Measurements from ENCODE around the gene GPR31. TPM values are rescaled to one million over a fixed set of nuclear protein-coding genes. Genes with fewer than 3 reads are reported as not detected.
"Not testable (repeated sequence)": the region's sequence is repeated elsewhere in the genome, so short reads cannot be mapped to it uniquely, and the experiment has no call there.

The GPR31 gene, protein sequence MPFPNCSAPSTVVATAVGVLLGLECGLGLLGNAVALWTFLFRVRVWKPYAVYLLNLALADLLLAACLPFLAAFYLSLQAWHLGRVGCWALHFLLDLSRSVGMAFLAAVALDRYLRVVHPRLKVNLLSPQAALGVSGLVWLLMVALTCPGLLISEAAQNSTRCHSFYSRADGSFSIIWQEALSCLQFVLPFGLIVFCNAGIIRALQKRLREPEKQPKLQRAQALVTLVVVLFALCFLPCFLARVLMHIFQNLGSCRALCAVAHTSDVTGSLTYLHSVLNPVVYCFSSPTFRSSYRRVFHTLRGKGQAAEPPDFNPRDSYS
- not detected for total RNA-seq

- Histone ChIP-seq H3K9me3 (no peaks in the 10 kb centered on the region), H3K36me3 (no peaks in the 10 kb centered on the region), H3K27ac (no peak within 1 kb of the TSS), H3K27me3 (peaks cover 10% of the 10 kb centered on the region), H3K4me1 (no peaks in the 10 kb centered on the region), H3K4me3 (no peak within 1 kb of the TSS)
- no peak for TF ChIP-seq POLR2AphosphoS5 (IDR thresholded peaks at IDR 0.05)
- no peak for TF ChIP-seq EP300 (IDR thresholded peaks at IDR 0.05)
- TF ChIP-seq POLR2A (IDR thresholded peaks at IDR 0.05): no peak
- TF ChIP-seq CTCF (IDR thresholded peaks at IDR 0.05): no peak
- DNase-seq (ENCODE audit: low spot score in 2 of 2): no peak
- 73% methylated on average over 4 of the region's 4 CpGs for WGBS
Measured at GRCh38 chr6:167157863-167158262, at the start of gene GPR31. GPR31 (minus strand) TSS chr6:167157980; CDS start chr6:167157831, 149 bp downstream.

GRCh38 chr6:167207527-167207926 is 49.7 kb upstream of the GPR31 start:
- Histone ChIP-seq H3K36me3 (no peaks in the 10 kb centered on the region), H3K27ac (no peak overlapping the region), H3K9me3 (no peaks in the 10 kb centered on the region), H3K4me1 (no peaks in the 10 kb centered on the region), H3K27me3 (peaks cover 41% of the 10 kb centered on the region), H3K4me3 (no peak overlapping the region)
- DNase-seq (ENCODE audit: low spot score in 2 of 2): no peak
- 84% methylated on average over 7 of the region's 7 CpGs for WGBS
- TF ChIP-seq CTCF (IDR thresholded peaks at IDR 0.05) (no peak), POLR2A (IDR thresholded peaks at IDR 0.05) (no peak), POLR2AphosphoS5 (IDR thresholded peaks at IDR 0.05) (no peak), EP300 (IDR thresholded peaks at IDR 0.05) (no peak)

- H3K27ac ChIP-seq; H3K4me1 ChIP-seq; H3K36me3 ChIP-seq; H3K9me3 ChIP-seq; H3K4me3 ChIP-seq; DNase-seq (ENCODE audit: low spot score in 2 of 2): not testable (repeated sequence)
- 91% methylated on average over 4 of the region's 11 CpGs for WGBS
- peaks cover 40% of the 10 kb centered on the region for H3K27me3 ChIP-seq
Measured at GRCh38 chr6:167205316-167205715, 47.5 kb upstream of the GPR31 start.

DNA sequence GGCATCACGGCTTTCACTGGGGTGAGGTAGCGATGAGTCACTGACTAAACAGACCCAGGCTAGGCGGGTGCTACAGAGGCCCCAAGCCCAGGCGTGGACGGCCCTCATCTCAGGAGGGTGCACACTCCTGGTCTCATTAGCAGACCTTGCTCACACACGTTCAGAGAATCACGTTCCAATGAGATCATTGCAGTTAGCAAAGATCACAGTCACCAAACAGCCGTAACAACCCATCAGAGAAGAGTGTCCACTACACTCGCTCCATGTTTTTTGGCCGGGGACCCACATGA is 46.2 kb upstream of the GPR31 start:
- WGBS: 72% methylated on average over 5 of the region's 10 CpGs
- DNase-seq (ENCODE audit: low spot score in 2 of 2); H3K4me3 ChIP-seq; H3K4me1 ChIP-seq; H3K27ac ChIP-seq; H3K36me3 ChIP-seq; H3K9me3 ChIP-seq: not testable (repeated sequence)
- peaks cover 39% of the 10 kb centered on the region for H3K27me3 ChIP-seq

DNA sequence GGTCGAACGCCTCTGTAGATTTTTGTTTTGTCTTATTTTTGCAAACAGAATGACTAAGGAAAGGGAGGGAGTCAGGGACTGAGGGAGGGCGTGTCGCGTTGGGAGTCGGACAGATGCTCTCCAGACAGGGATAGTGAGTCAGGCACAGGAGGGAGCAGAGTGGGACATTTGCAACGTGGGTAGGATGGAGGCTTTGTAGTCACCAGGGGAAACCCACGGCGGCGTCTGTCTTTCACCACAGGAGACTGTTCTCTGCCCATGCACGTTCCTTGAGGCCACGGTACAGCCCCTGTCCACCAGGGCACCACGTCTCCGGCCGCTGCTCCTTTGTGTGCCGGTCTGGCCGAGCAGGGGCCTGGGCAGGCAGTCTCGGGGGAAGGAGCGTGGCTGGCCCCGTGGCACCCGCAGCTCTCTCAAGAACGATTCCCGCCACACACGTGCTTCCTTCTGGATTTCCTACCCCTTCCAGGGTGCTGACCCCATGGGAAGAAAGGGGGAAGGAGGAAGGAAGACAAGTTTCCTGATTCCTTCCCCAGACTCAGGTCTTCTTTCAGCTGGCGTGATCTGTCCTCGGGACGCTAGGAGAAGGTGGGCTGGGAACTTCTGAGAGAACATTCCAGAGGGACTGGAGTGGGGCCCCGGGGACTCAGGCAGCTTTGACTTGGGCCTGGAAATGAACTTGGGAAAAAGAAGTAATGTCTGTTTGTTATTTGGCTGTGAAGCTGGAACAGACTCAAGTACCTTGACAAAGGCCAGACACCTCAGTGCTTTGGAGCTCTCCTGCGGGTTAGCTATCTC is 45.7 kb upstream of the GPR31 start:
- H3K9me3 ChIP-seq; H3K4me1 ChIP-seq; H3K27ac ChIP-seq; H3K36me3 ChIP-seq; H3K4me3 ChIP-seq; DNase-seq (ENCODE audit: low spot score in 2 of 2): not testable (repeated sequence)
- 76% methylated on average over 22 of the region's 29 CpGs for WGBS
- H3K27me3 ChIP-seq: peaks cover 38% of the 10 kb centered on the region

GRCh38 chr6:167202613-167203012 is 44.8 kb upstream of the GPR31 start:
- not testable (repeated sequence) for H3K36me3 ChIP-seq; DNase-seq (ENCODE audit: low spot score in 2 of 2); H3K27ac ChIP-seq; H3K9me3 ChIP-seq; H3K4me1 ChIP-seq; H3K4me3 ChIP-seq
- WGBS: 41% methylated on average over 5 of the region's 8 CpGs
- H3K27me3 ChIP-seq: peaks cover 40% of the 10 kb centered on the region

GRCh38 chr6:167200806-167201205 is 43.0 kb upstream of the GPR31 start:
- no peaks in the 10 kb centered on the region for H3K4me1 ChIP-seq
- no peaks in the 10 kb centered on the region for H3K9me3 ChIP-seq
- no peak for TF ChIP-seq POLR2AphosphoS5 (IDR thresholded peaks at IDR 0.05)
- TF ChIP-seq CTCF (IDR thresholded peaks at IDR 0.05): no peak
- TF ChIP-seq POLR2A (IDR thresholded peaks at IDR 0.05): no peak
- TF ChIP-seq EP300 (IDR thresholded peaks at IDR 0.05): no peak
- H3K4me3 ChIP-seq: no peak overlapping the region
- no peaks in the 10 kb centered on the region for H3K36me3 ChIP-seq
- WGBS: 94% methylated on average over 14 of the region's 14 CpGs
- H3K27ac ChIP-seq: no peak overlapping the region
- no peak for DNase-seq (ENCODE audit: low spot score in 2 of 2)
- H3K27me3 ChIP-seq: peaks cover 37% of the 10 kb centered on the region

DNA sequence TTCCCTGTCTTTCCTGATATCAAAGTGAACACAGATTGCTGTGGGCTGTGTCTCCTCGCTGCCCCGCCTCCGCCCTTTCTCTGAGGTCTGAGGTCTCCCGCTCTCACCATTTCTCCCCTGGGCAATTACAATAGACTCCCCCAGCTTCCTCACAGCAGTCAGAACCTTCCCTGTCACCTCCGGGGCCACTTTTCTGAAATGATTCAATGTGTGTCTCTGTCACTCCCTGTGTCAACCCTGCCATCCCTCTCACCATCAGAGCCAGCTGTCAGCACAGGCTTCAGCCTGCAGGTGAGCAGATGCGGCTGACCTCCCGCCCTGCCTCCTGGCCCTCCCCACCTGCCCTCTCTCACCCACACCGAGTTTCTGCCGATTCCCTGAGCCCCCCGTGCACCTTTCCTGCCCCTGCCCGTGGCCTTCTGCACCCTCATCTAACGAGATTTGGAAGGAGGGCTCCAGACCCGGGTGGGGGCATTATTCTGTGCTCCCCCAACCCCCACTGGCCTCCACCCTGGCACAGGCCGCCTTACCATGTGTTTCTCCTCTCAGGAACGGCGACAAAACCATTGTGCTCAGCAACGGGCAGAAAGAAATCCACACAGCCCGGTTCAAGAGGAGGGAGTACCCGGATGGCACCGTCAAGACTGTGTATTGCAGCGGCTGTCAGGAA is 38.3 kb upstream of the GPR31 start:
- H3K4me1 ChIP-seq; H3K36me3 ChIP-seq; H3K27ac ChIP-seq; H3K9me3 ChIP-seq; H3K4me3 ChIP-seq; DNase-seq (ENCODE audit: low spot score in 2 of 2): not testable (repeated sequence)
- peaks cover 39% of the 10 kb centered on the region for H3K27me3 ChIP-seq
- WGBS: 22% methylated on average over 4 of the region's 21 CpGs

GRCh38 chr6:167193515-167194125 is 35.8 kb upstream of the GPR31 start:
- not testable (repeated sequence) for DNase-seq (ENCODE audit: low spot score in 2 of 2); H3K27ac ChIP-seq; H3K4me1 ChIP-seq; H3K36me3 ChIP-seq; H3K9me3 ChIP-seq; H3K4me3 ChIP-seq
- H3K27me3 ChIP-seq: peaks cover 20% of the 10 kb centered on the region
- WGBS: 63% methylated on average over 6 of the region's 6 CpGs

All from suprapubic skin (tissue), 4 donors.